HG02678 (cell line): ENCODE data around the gene NELFB.

Source experiments
- ATAC-seq: cut with Tn5 transposase; IDR thresholded peaks from one replicate; pipeline ENCODE4 v1.9.1; 2021; ENCODE audit warnings: mild to moderate bottlenecking, moderate library complexity; ENCODE audit not compliant: unreplicated experiment

NELFB gene

GRCh38 chr9:137302449-137303150 lies 47.5 kb downstream of the NELFB start:
- peak; percentile 44 for ATAC-seq

- no peak for ATAC-seq
These were observed 48.2 kb downstream of the NELFB start for GRCh38 chr9:137303151-137303892.

- ATAC-seq = no peak
These were observed 48.8 kb downstream of the NELFB start for GRCh38 chr9:137303893-137304382.

GRCh38 chr9:137304383-137305059 lies 49.4 kb downstream of the NELFB start:
- ATAC-seq = no peak

- ATAC-seq = no peak
These were observed 50.1 kb downstream of the NELFB start for GRCh38 chr9:137305060-137305797.

GRCh38 chr9:137305798-137306065 lies 50.6 kb downstream of the NELFB start:
- ATAC-seq = no peak

GRCh38 chr9:137306066-137306849 lies 51.1 kb downstream of the NELFB start:
- no peak for ATAC-seq

GRCh38 chr9:137306850-137307254 lies 51.7 kb downstream of the NELFB start:
- no peak for ATAC-seq

- ATAC-seq = no peak
These were observed 52.3 kb downstream of the NELFB start for GRCh38 chr9:137307255-137308056.

GRCh38 chr9:137308057-137308619 lies 53.0 kb downstream of the NELFB start:
- no peak for ATAC-seq

GRCh38 chr9:137309368-137310188 lies 54.5 kb downstream of the NELFB start:
- no peak for ATAC-seq

- ATAC-seq = no peak
These were observed 55.3 kb downstream of the NELFB start for GRCh38 chr9:137310189-137311052.

GRCh38 chr9:137311171-137311985 lies 56.3 kb downstream of the NELFB start:
- no peak for ATAC-seq

- no peak for ATAC-seq
These were observed 57.1 kb downstream of the NELFB start for GRCh38 chr9:137311986-137312851.

- no peak for ATAC-seq
These were observed 57.8 kb downstream of the NELFB start for GRCh38 chr9:137312852-137313325.
